ENCODE data around the gene CLVS2. TPM values are rescaled to one million over a fixed set of nuclear protein-coding genes. Genes with fewer than 3 reads are reported as not detected.

CLVS2 gene
- total and polyA plus RNA-seq, 2 donors from 2014 or later, result not detected

DNA sequence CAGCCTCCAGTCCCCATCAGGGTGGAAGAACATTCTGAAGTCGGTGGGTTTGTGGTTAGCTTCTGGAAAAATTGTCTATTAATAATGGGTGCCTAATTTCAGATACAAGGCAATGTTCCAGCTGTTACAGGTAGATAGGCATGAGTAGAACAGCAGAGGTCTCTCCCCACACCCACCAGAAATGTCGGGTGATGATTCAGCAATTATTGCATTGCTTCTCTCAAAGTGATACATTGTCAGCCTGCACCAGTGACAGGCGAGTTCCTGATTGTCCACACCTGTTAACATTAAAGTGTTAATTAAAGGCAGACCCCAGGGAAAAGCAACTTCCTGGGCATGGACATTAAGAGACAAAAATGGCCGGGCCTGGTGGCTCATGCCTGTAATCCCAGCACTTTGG, 18.9 kb upstream of the CLVS2 start:
- Histone ChIP-seq H3K9ac (ENCODE audit: low read length in 3 of 3) (no peak overlapping the region), H3K27ac (ENCODE audit: low read depth in 2 of 2, low read length in 2 of 2) (no peak overlapping the region), H3K36me3 (ENCODE audit: control insufficient read depth in 2 of 3, insufficient read depth in 3 of 3, low read length in 3 of 3) (no peaks in the 10 kb centered on the region), H3K4me3 (ENCODE audit: low read length in 3 of 3) (no peak overlapping the region), H3K27me3 (ENCODE audit: control insufficient read depth, insufficient read depth, low read length) (no peaks in the 10 kb centered on the region), H3K9me3 (ENCODE audit: control insufficient read depth in 2 of 3, insufficient read depth in 1 of 3, low read length in 3 of 3) (no peaks in the 10 kb centered on the region), H3K4me1 (ENCODE audit: control insufficient read depth in 2 of 3, insufficient read depth in 2 of 3, low read depth in 1 of 3, low read length in 3 of 3) (no peaks in the 10 kb centered on the region)
- FAIRE-seq, result no peak
- TF ChIP-seq, protein P1, sequence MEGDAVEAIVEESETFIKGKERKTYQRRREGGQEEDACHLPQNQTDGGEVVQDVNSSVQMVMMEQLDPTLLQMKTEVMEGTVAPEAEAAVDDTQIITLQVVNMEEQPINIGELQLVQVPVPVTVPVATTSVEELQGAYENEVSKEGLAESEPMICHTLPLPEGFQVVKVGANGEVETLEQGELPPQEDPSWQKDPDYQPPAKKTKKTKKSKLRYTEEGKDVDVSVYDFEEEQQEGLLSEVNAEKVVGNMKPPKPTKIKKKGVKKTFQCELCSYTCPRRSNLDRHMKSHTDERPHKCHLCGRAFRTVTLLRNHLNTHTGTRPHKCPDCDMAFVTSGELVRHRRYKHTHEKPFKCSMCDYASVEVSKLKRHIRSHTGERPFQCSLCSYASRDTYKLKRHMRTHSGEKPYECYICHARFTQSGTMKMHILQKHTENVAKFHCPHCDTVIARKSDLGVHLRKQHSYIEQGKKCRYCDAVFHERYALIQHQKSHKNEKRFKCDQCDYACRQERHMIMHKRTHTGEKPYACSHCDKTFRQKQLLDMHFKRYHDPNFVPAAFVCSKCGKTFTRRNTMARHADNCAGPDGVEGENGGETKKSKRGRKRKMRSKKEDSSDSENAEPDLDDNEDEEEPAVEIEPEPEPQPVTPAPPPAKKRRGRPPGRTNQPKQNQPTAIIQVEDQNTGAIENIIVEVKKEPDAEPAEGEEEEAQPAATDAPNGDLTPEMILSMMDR (IDR thresholded peaks at IDR 0.05; ENCODE audit: borderline replicate concordance, extremely low read depth, insufficient read depth), result no peak
- intact Hi-C loops (cut with DNase I), result no loop called here
- no peak for DNase-seq

- FAIRE-seq (no peak), DNase-seq (no peak)
- H3K36me3 ChIP-seq (ENCODE audit: control insufficient read depth in 2 of 3, insufficient read depth in 3 of 3, low read length in 3 of 3), result no peaks in the 10 kb centered on the region
- intact Hi-C loops (cut with DNase I), result no loop called here
- no peaks in the 10 kb centered on the region for H3K4me1 ChIP-seq (ENCODE audit: control insufficient read depth in 2 of 3, insufficient read depth in 2 of 3, low read depth in 1 of 3, low read length in 3 of 3)
- no peak overlapping the region for H3K27ac ChIP-seq (ENCODE audit: low read depth in 2 of 2, low read length in 2 of 2)
- no peaks in the 10 kb centered on the region for H3K9me3 ChIP-seq (ENCODE audit: control insufficient read depth in 2 of 3, insufficient read depth in 1 of 3, low read length in 3 of 3)
- no peaks in the 10 kb centered on the region for H3K27me3 ChIP-seq (ENCODE audit: control insufficient read depth, insufficient read depth, low read length)
- H3K9ac ChIP-seq (ENCODE audit: low read length in 3 of 3), result no peak overlapping the region
- H3K4me3 ChIP-seq (ENCODE audit: low read length in 3 of 3), result no peak overlapping the region
- TF ChIP-seq, protein P1 (IDR thresholded peaks at IDR 0.05; ENCODE audit: borderline replicate concordance, extremely low read depth, insufficient read depth), result no peak
Observed at GRCh38 chr6:122984393-122984792, 11.6 kb upstream of the CLVS2 start.

DNA sequence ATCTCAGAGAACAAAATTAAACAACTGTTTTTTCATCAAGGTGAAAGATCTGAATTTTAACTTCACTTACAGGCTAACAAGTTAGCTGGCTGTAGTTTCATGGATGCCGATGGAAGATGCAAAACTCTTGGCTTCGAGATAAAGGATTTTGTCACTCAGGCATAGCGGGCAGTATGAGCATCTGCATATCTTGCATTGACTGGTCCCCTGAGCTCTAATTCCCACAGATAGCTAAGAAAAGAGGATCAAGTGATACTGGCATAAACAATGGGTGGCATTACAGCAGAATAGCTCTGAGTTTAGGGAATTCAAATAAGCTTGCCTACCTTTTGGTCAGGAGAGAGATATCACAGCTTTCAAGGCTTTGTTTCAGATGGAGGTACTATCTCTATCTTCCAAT, 1.8 kb upstream of the CLVS2 start:
- no peak overlapping the region for H3K27ac ChIP-seq (ENCODE audit: low read depth in 2 of 2, low read length in 2 of 2)
- no peak overlapping the region for H3K9ac ChIP-seq (ENCODE audit: low read length in 3 of 3)
- no peak overlapping the region for H3K4me3 ChIP-seq (ENCODE audit: low read length in 3 of 3)
- H3K9me3 ChIP-seq (ENCODE audit: control insufficient read depth in 2 of 3, insufficient read depth in 1 of 3, low read length in 3 of 3), result no peaks in the 10 kb centered on the region
- no peaks in the 10 kb centered on the region for H3K36me3 ChIP-seq (ENCODE audit: control insufficient read depth in 2 of 3, insufficient read depth in 3 of 3, low read length in 3 of 3)
- intact Hi-C loops (cut with DNase I), result no loop called here
- TF ChIP-seq, protein P1 (IDR thresholded peaks at IDR 0.05; ENCODE audit: borderline replicate concordance, extremely low read depth, insufficient read depth), result no peak
- FAIRE-seq (no peak), DNase-seq (no peak)
- H3K27me3 ChIP-seq (ENCODE audit: control insufficient read depth, insufficient read depth, low read length), result peaks cover 9% of the 10 kb centered on the region
- H3K4me1 ChIP-seq (ENCODE audit: control insufficient read depth in 2 of 3, insufficient read depth in 2 of 3, low read depth in 1 of 3, low read length in 3 of 3), result no peaks in the 10 kb centered on the region
